OCI-LY3 (cell line): ENCODE measurements around the gene ZRANB2.

Experiments used
- EZH2phosphoT487 ChIP-seq: fragments of 200-600 bp; shearing (Covaris generic); IDR thresholded peaks from 2 replicates; pipeline ENCODE4 v1.6.1; 2018; ENCODE audit warnings: antibody characterized with exemption, mixed run types, low read depth
- TF ChIP-seq, protein P1 (sequence below): fragments of 200-600, 300-600 bp; sonication (generic); IDR thresholded peaks from 2 replicates; pipeline ENCODE4 v1.5.1; 2014; ENCODE audit warnings: antibody characterized with exemption, low read length, low read depth

DNA sequence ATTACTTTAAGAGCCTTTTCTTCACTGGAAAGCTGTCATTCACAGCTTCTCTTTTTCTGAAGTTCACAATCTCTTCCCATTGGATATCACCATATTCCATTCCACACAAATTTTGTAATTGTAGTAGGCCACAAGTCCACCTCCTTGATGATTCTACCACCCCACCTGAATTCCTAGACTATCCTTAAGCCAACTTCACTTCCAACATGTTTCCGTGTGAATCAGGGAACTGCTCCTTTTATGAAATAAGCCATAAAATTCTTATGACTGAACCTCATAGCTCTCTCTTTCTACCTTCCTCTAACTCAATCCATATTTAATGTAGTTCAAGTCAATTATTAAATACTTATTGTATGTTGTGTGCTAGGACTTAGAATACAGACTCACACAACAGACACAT is 16.6 kb upstream of the ZRANB2 start:
- TF ChIP-seq, protein P1, sequence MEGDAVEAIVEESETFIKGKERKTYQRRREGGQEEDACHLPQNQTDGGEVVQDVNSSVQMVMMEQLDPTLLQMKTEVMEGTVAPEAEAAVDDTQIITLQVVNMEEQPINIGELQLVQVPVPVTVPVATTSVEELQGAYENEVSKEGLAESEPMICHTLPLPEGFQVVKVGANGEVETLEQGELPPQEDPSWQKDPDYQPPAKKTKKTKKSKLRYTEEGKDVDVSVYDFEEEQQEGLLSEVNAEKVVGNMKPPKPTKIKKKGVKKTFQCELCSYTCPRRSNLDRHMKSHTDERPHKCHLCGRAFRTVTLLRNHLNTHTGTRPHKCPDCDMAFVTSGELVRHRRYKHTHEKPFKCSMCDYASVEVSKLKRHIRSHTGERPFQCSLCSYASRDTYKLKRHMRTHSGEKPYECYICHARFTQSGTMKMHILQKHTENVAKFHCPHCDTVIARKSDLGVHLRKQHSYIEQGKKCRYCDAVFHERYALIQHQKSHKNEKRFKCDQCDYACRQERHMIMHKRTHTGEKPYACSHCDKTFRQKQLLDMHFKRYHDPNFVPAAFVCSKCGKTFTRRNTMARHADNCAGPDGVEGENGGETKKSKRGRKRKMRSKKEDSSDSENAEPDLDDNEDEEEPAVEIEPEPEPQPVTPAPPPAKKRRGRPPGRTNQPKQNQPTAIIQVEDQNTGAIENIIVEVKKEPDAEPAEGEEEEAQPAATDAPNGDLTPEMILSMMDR, result no peak
- no peak for TF ChIP-seq EZH2phosphoT487
